Body of pancreas (tissue), 4 donors: ENCODE measurements around the gene RAI1. TPM values are rescaled to one million over a fixed set of nuclear protein-coding genes. Genes with fewer than 3 reads are reported as not detected.

Source experiments
- ATAC-seq: fragments of 150-250 bp; one replicate; pipeline ENCODE4 v1.9.1; 2016
- DNase-seq, 4 donors: peaks; one replicate each; pipeline ENCODE4 v3.0.0-alpha.2; 2019
- H3K27ac ChIP-seq, 4 donors: fragments of 200-600 bp; sonication (generic); 1 replicate in 3 of 4; 2 replicates in 1 of 4; pipeline versions ENCODE4 v1.5.1 to v1.6.1; 2016 to 2019; ENCODE audit warnings: mild to moderate bottlenecking in 1 of 4, mixed read lengths in 1 of 4, moderate library complexity in 1 of 4
- H3K27me3 ChIP-seq, 2 donors: fragments of 200-600 bp; sonication (generic); one replicate each; pipeline ENCODE4 v1.6.0; 2016; ENCODE audit warnings: mild to moderate bottlenecking in 1 of 2
- H3K36me3 ChIP-seq, 2 donors: fragments of 200-600 bp; sonication (generic); replicated peaks in 1 of 2; 2 replicates each; pipeline ENCODE4 v1.5.1; 2016; ENCODE audit warnings: low read depth in 2 of 2; ENCODE audit not compliant: insufficient read depth in 1 of 2
- H3K4me1 ChIP-seq: fragments of 200-600 bp; sonication (generic); one replicate; pipeline ENCODE4 v1.6.0; 2016
- H3K4me3 ChIP-seq, 2 donors: fragments of 200-600 bp; sonication (generic); 1 replicate in 1 of 2; 2 replicates in 1 of 2; pipeline ENCODE4 v1.5.1; 2016 to 2019
- H3K9me3 ChIP-seq, 3 donors: fragments of 200-600 bp; sonication (generic); 1 replicate in 2 of 3; 2 replicates in 1 of 3; pipeline ENCODE4 v1.5.1; 2016
- CTCF ChIP-seq, 7 experiments: fragments of 450-650 bp in 4 of 7; fragments of 200-600 bp in 3 of 7; sonication (generic) in 3 of 7; IDR thresholded peaks; one replicate each; pipeline ENCODE4 v1.5.1; 2016 to 2019; ENCODE audit warnings: antibody characterized with exemption in 7 of 7
- POLR2A ChIP-seq, 3 donors: fragments of 450-650 bp; IDR thresholded peaks; one replicate each; pipeline ENCODE4 v1.6.1; 2016; ENCODE audit warnings: antibody characterized with exemption in 3 of 3, mild to moderate bottlenecking in 2 of 3
- WGBS, 2 donors: methylation state at CpG; one replicate each; pipeline ENCODE4 v1.1.5; 2017; 5-methylcytosine and 5-hydroxymethylcytosine counted together
- intact Hi-C: fragments of 100-400 bp; cut with DNase I; formaldehyde crosslinking; loops from one replicate; pipeline ENCODE4 v1.15.1; 2023
- total RNA-seq, 2 donors: library from RNA; depleted of rRNA; stranded (reverse); fragments of >200 nt; gene quantifications; one replicate each; pipeline ENCODE4 v1.1.0, GENCODE V29; 2016

RAI1 gene
- total RNA-seq, 2 donors from 2014 or later = 16.3 to 41.5 TPM

- TF ChIP-seq CTCF (IDR thresholded peaks at IDR 0.05) (no peak), POLR2A (IDR thresholded peaks at IDR 0.05) (no peak)
- ATAC-seq = peak; percentile 91
- Histone ChIP-seq H3K36me3 (peaks cover 0 to 6% of the 10 kb centered on the region in 2 donors), H3K4me1 (peaks cover 71% of the 10 kb centered on the region), H3K9me3 (no peaks in the 10 kb centered on the region), H3K4me3 (no peak overlapping the region), H3K27ac (peak overlapping the region; percentile 48 to 88 (median 84)), H3K27me3 (no peaks in the 10 kb centered on the region)
- peak; percentile 88 to 91 (median 89) for DNase-seq
- 2 to 3% methylated on average over 18 to 65 of the region's 69 CpGs for WGBS, 2 donors
- intact Hi-C loops = no loop called here
These were observed 142.3 kb downstream of the RAI1 start for GRCh38 chr17:17823433-17824118.

DNA sequence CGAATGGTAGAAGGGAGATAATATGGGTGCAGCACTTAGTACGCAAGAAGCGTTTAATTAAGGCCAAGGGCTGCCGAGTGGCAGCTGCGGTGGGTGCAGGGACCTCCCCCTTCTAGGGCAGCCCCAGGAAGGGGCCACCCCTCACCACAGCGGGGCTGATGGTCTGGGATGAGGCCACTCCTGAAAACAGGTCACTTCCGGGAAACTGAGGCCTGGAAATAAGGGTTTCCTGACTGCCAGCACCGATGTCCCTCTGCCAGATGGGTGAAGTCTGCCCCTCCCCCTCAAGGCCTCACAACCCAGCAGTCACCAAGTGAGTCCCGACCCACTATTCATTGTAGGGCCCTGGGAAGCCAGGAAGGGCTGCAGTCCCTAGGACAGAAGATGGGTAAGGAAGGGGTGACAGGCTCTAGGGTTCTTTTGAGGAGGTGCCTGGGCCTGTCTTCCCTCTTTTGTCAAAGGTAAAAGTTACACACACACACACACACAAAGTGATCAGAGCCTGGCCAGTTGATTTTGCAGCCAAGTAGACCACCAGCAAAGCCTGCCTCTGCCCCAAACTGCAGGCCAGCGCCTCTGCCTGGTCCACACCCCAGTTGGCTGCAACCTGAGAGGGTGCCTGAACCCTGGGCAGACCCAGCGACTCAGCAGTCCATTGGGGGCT, 143.0 kb downstream of the RAI1 start:
- Histone ChIP-seq H3K27me3 (no peaks in the 10 kb centered on the region), H3K27ac (peak overlapping the region; percentile 48 to 88 (median 84)), H3K4me1 (peaks cover 64% of the 10 kb centered on the region), H3K9me3 (no peaks in the 10 kb centered on the region), H3K4me3 (no peak overlapping the region), H3K36me3 (no peaks in the 10 kb centered on the region)
- intact Hi-C loops = no loop called here
- ATAC-seq (no peak), DNase-seq (peak in 1 of 4 donors; percentile 57)
- TF ChIP-seq POLR2A (IDR thresholded peaks at IDR 0.05) (no peak), CTCF (IDR thresholded peaks at IDR 0.05) (no peak)
- 13 to 15% methylated on average over 4 to 11 of the region's 11 CpGs for WGBS, 2 donors

GRCh38 chr17:17824783-17825614, 143.7 kb downstream of the RAI1 start:
- 13 to 20% methylated on average over 6 to 14 of the region's 14 CpGs for WGBS, 2 donors
- intact Hi-C loops = no loop called here
- H3K36me3 ChIP-seq = no peaks in the 10 kb centered on the region
- H3K4me3 ChIP-seq = no peak overlapping the region
- peaks cover 61% of the 10 kb centered on the region for H3K4me1 ChIP-seq
- DNase-seq = peak; percentile 57 to 71 (median 66)
- ATAC-seq = peak; percentile 14
- no peaks in the 10 kb centered on the region for H3K27me3 ChIP-seq
- H3K27ac ChIP-seq = peak overlapping the region; percentile 48 to 88 (median 84)
- TF ChIP-seq POLR2A (IDR thresholded peaks at IDR 0.05) (peak in 1 of 3 donors; percentile 17), CTCF (IDR thresholded peaks at IDR 0.05) (no peak)
- H3K9me3 ChIP-seq = no peaks in the 10 kb centered on the region

DNA sequence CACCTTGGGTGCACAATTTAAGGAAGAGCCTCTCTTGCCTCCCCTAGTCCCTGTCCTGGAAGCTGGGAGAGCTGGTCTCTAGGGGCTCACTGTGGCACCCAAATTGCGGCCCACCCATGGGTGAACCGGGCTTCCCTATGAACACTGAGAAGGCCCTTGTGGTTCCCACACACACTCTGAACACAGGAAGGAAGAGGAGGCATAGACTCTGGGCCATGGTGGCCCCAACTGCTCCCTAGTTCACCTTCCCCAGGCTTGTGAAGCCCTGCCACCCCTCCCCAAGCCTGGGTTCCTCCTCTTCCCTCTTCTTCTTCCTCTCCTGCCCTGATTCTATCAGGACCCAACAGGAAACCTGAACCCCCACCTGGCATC, 145.1 kb downstream of the RAI1 start:
- H3K27ac ChIP-seq = peak overlapping the region in 3 of 4 donors; percentile 36 to 88 (median 86)
- no peak for ATAC-seq
- intact Hi-C loops = no loop called here

More for the DNA sequence above, 145.1 kb downstream of the RAI1 start:
- 92 to 100% methylated on average over 2 of the region's 2 CpGs for WGBS, 2 donors
- TF ChIP-seq POLR2A (IDR thresholded peaks at IDR 0.05) = no peak
- no peak for TF ChIP-seq CTCF (IDR thresholded peaks at IDR 0.05)
- Histone ChIP-seq H3K36me3 (no peaks in the 10 kb centered on the region), H3K4me3 (no peak overlapping the region), H3K9me3 (no peaks in the 10 kb centered on the region), H3K4me1 (peaks cover 61% of the 10 kb centered on the region), H3K27me3 (no peaks in the 10 kb centered on the region)
- DNase-seq = no peak
